Glomerular endothelial cell (primary cell): ENCODE measurements around the gene SLC16A6. TPM values are rescaled to one million over a fixed set of nuclear protein-coding genes. Genes with fewer than 3 reads are reported as not detected.
"Not testable (repeated sequence)": the region's sequence is repeated elsewhere in the genome, so short reads cannot be mapped to it uniquely, and the experiment has no call there.

Experiments
- DNase-seq: peaks from one replicate; pipeline ENCODE4 v3.0.0-alpha.2; 2011; ENCODE audit warnings: low read depth, low spot score; ENCODE audit errors: extremely low read depth
- total RNA-seq: library from RNA; depleted of rRNA; stranded (reverse); fragments of >200 nt; gene quantifications from 2 replicates; pipeline ENCODE4 v1.2.3, GENCODE V29; 2015

The SLC16A6 gene
- total RNA-seq, 1 donor from 2014 or later, result 2.8 TPM

- not testable (repeated sequence) for DNase-seq
Observed at GRCh38 chr17:68253426-68253825, 37.5 kb downstream of the SLC16A6 start.

- no peak for DNase-seq
Observed at GRCh38 chr17:68249354-68249765, 41.6 kb downstream of the SLC16A6 start.

GRCh38 chr17:68248891-68249290 is 42.0 kb downstream of the SLC16A6 start:
- no peak for DNase-seq

GRCh38 chr17:68248199-68248825 is 42.6 kb downstream of the SLC16A6 start:
- DNase-seq, result no peak

GRCh38 chr17:68247445-68248198 is 43.3 kb downstream of the SLC16A6 start, which contains the start of gene AMZ2:
Gene AMZ2, plus strand, starts transcription at chr17:68248043. Its CDS starts 2,145 bp downstream, at chr17:68250188.
- no peak for DNase-seq

GRCh38 chr17:68246271-68247028 is 44.5 kb downstream of the SLC16A6 start:
- DNase-seq, result no peak

- DNase-seq, result no peak
Observed at GRCh38 chr17:68239632-68240366, 51.1 kb downstream of the SLC16A6 start.

- no peak for DNase-seq
Observed at GRCh38 chr17:68238871-68239253, 52.1 kb downstream of the SLC16A6 start.

GRCh38 chr17:68238164-68238870 is 52.6 kb downstream of the SLC16A6 start:
- no peak for DNase-seq

GRCh38 chr17:68237369-68238163 is 53.4 kb downstream of the SLC16A6 start:
- DNase-seq, result not testable (repeated sequence)

GRCh38 chr17:68235336-68235791 is 55.6 kb downstream of the SLC16A6 start:
- not testable (repeated sequence) for DNase-seq

GRCh38 chr17:68234726-68235335 is 56.1 kb downstream of the SLC16A6 start:
- DNase-seq, result not testable (repeated sequence)

- not testable (repeated sequence) for DNase-seq
Observed at GRCh38 chr17:68232741-68233140, 58.2 kb downstream of the SLC16A6 start.

GRCh38 chr17:68231541-68231940 is 59.4 kb downstream of the SLC16A6 start:
- no peak for DNase-seq

GRCh38 chr17:68231131-68231530 is 59.8 kb downstream of the SLC16A6 start:
- DNase-seq, result not testable (repeated sequence)

GRCh38 chr17:68229619-68230018 is 61.3 kb downstream of the SLC16A6 start:
- DNase-seq, result no peak

- DNase-seq, result no peak
Observed at GRCh38 chr17:68228817-68229570, 61.9 kb downstream of the SLC16A6 start.
